Activated T-cell treated with anti-CD3 and anti-CD28 coated beads, Interleukin-2, amount 50 U/mL, for 4 hours (primary cell): Measurements from ENCODE around the gene NANOS1. TPM values are rescaled to one million over a fixed set of nuclear protein-coding genes. Genes with fewer than 3 reads are reported as not detected.
"Not testable (repeated sequence)": the region's sequence is repeated elsewhere in the genome, so short reads cannot be mapped to it uniquely, and the experiment has no call there.

Experiments
- ATAC-seq, 2 donors: fragments of 200-7000 bp; cut with Tn5 transposase; one replicate each; pipeline ENCODE4 v1.10.0; 2021
- DNase-seq: peaks from one replicate; pipeline ENCODE4 v3.0.0-alpha.2; 2020
- H3K27me3 Mint-ChIP-seq: one replicate; pipeline ENCODE4 v1.8.0; 2021; ENCODE audit warnings: low read depth, mixed read lengths
- H3K36me3 Mint-ChIP-seq: one replicate; pipeline ENCODE4 v1.8.0; 2022; ENCODE audit warnings: mixed read lengths; ENCODE audit not compliant: insufficient read depth
- H3K4me1 Mint-ChIP-seq: one replicate; pipeline ENCODE4 v1.8.0; 2021; ENCODE audit warnings: low read depth, mixed read lengths
- H3K4me3 Mint-ChIP-seq: one replicate; pipeline ENCODE4 v1.8.0; 2021; ENCODE audit warnings: mild to moderate bottlenecking, moderate library complexity, mixed read lengths
- H3K9me3 Mint-ChIP-seq: one replicate; pipeline ENCODE4 v1.8.0; 2021; ENCODE audit warnings: mixed read lengths
- total RNA-seq, 3 donors: library from RNA; stranded (reverse); gene quantifications; one replicate each; pipeline ENCODE4 v1.2.1, GENCODE V29; 2021

Gene NANOS1
- total RNA-seq, 3 donors from 2014 or later, result 0.08 to 0.15 (median 0.11) TPM

DNA sequence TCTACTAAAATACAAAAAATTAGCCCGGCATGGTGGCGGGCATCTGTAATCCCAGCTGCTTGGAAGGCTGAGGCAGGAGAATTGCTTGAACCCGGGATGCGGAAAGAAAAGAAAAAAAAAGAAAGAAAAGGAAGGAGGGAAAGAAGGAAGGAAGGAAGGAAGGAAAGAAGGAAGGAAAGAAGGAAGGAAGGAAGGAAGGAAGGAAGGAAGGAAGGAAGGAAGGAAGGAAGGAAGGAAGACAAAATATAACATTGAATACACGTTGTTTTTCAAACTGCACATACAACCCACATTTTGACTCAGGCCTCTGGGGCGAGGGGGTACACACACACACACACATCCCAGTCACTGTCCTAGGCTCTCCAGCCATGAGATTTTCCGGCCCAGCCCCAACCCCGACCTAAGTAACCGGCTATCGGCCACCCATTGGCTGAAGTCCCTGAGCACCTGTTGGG is 1.0 kb upstream of the NANOS1 start:
- not testable (repeated sequence) for ATAC-seq, DNase-seq, H3K27me3 Mint-ChIP-seq, H3K9me3 Mint-ChIP-seq, H3K36me3 Mint-ChIP-seq
- H3K4me3 Mint-ChIP-seq, result peak overlapping the region; percentile 74
- H3K4me1 Mint-ChIP-seq, result peaks cover 15% of the 10 kb centered on the region

GRCh38 chr10:119028900-119029612 is 458 bp upstream of the NANOS1 start:
- DNase-seq (peak; percentile 82), ATAC-seq (peak; percentile 71 to 77)
- Mint-ChIP-seq H3K27me3 (no peaks in the 10 kb centered on the region), H3K9me3 (no peaks in the 10 kb centered on the region), H3K36me3 (peaks cover 11% of the 10 kb centered on the region), H3K4me3 (peak overlapping the region; percentile 74), H3K4me1 (peaks cover 15% of the 10 kb centered on the region)

DNA sequence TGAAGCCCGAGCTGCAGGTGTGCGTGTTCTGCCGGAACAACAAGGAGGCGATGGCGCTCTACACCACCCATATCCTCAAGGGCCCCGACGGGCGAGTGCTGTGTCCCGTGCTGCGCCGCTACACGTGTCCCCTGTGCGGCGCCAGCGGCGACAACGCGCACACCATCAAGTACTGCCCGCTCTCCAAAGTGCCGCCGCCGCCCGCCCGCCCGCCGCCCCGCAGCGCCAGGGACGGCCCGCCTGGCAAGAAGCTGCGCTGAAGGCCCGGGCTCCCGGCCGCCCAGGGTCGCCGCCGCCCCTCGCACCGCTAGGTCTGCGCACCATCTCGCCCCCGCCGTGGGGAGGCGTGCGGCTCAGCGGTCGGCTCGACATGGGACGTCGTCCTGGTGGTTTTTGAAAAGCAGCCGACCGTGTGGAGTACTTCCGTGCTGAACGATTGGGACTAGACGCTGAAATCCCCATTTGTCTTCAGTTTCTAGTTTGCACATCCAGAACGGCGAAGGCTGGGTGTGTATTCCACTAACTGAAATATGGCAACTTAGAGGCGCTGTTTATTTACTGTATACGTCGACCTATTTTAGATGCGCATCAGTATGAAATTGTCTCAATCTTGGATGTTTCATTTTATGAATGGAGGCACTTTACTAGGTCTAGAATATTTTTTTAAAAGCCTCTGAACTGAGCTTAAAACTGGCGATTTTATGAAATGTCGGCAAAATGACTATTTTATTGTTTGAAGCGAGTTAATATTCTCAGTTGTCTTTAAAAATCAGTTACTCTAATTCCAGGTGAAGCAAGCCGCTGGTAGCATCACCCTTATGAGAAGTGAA is 1.1 kb downstream of the NANOS1 start:
- Mint-ChIP-seq H3K36me3 (peaks cover 19% of the 10 kb centered on the region), H3K4me3 (peak overlapping the region; percentile 64), H3K4me1 (peaks cover 17% of the 10 kb centered on the region), H3K27me3 (no peaks in the 10 kb centered on the region), H3K9me3 (no peaks in the 10 kb centered on the region)
- DNase-seq (peak; percentile 26), ATAC-seq (peak; percentile 56 to 61)

DNA sequence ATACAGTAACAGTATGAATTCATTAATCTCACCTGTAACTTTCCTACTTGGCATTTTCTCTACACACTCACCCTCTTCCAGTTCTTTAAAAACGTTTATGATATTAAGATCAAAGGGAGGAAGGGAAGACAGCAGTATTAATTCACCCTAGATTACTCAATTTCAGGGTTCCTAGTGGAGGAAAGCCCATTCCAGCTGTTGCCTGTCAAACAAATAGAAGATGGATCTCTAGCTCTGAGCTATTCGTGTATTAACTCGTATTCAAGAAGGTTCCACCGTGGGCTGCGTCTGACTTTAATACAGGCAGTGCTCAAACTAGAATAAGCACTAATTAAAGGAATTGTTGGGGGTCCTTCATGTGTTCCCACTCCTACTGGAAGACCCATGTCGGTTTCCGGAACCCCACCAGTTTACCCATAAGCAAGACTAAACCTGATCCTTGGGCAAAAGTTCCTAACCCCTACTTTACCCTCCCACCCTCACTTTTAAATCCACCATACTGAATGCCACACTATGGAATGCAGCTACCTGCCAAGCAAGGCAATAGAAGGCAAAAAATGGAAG is 2.1 kb downstream of the NANOS1 start:
- ATAC-seq (no peak), DNase-seq (no peak)
- Mint-ChIP-seq H3K9me3 (no peaks in the 10 kb centered on the region), H3K4me1 (peaks cover 17% of the 10 kb centered on the region), H3K27me3 (no peaks in the 10 kb centered on the region), H3K4me3 (no peak overlapping the region), H3K36me3 (peaks cover 21% of the 10 kb centered on the region)

DNA sequence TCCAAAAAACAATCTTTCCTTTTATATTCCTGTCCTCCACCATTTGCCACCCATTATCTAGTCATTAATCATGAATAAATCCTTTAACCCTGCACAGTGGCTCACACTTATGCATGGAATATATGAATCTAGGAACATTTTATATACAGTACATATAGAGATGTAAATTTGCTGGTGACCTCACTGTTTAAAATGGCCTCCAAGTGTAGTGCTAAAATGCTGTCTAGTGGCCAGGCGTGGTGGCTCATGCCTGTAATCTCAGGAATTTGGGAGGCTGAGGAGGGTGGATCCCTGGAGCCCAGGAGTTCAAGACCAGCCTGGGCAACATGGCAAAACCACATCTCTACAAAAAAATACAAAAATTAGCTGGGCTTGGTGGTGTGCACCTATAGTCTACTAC is 9.6 kb downstream of the NANOS1 start:
- peaks cover 11% of the 10 kb centered on the region for H3K4me1 Mint-ChIP-seq
- no peaks in the 10 kb centered on the region for H3K27me3 Mint-ChIP-seq
- H3K36me3 Mint-ChIP-seq, result peaks cover 50% of the 10 kb centered on the region
- H3K4me3 Mint-ChIP-seq, result no peak overlapping the region
- ATAC-seq (no peak), DNase-seq (no peak)
- no peaks in the 10 kb centered on the region for H3K9me3 Mint-ChIP-seq

GRCh38 chr10:119041326-119041725 is 11.8 kb downstream of the NANOS1 start:
- ATAC-seq (peak in 1 of 2 donors; percentile 14), DNase-seq (no peak)
- Mint-ChIP-seq H3K9me3 (no peaks in the 10 kb centered on the region), H3K36me3 (peaks cover 56% of the 10 kb centered on the region), H3K4me3 (no peak overlapping the region), H3K27me3 (no peaks in the 10 kb centered on the region), H3K4me1 (peaks cover 12% of the 10 kb centered on the region)

DNA sequence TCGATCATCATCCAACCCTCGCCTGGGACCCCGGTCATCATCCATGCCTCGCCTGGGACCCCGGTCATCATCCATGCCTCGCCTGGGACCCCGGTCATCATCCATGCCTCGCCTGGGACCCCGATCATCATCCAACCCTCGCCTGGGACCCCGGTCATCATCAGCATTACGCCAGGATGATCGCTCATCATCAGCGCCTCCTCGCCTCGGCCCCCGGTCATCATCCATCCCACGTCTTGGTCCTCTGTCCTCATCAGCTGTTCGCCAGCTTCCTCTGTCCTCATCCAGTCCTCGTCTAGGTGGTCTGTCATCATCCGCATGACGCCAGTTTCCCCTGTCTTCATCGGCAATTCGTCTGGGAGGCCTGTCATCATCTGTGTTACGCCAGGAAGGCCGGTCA is 12.7 kb downstream of the NANOS1 start:
- H3K36me3 Mint-ChIP-seq, result peaks cover 53% of the 10 kb centered on the region
- ATAC-seq, result no peak
- H3K4me3 Mint-ChIP-seq, result no peak overlapping the region
- H3K9me3 Mint-ChIP-seq, result no peaks in the 10 kb centered on the region
- H3K4me1 Mint-ChIP-seq, result peaks cover 12% of the 10 kb centered on the region
- H3K27me3 Mint-ChIP-seq, result no peaks in the 10 kb centered on the region
- no peak for DNase-seq

GRCh38 chr10:119045561-119045960 is 16.0 kb downstream of the NANOS1 start:
- no peaks in the 10 kb centered on the region for H3K27me3 Mint-ChIP-seq

GRCh38 chr10:119049361-119049760 is 19.8 kb downstream of the NANOS1 start:
- H3K4me3 Mint-ChIP-seq, result no peak overlapping the region
- H3K27me3 Mint-ChIP-seq, result no peaks in the 10 kb centered on the region
- ATAC-seq (no peak), DNase-seq (no peak)
- H3K36me3 Mint-ChIP-seq, result peaks cover 63% of the 10 kb centered on the region
- no peaks in the 10 kb centered on the region for H3K9me3 Mint-ChIP-seq
- peaks cover 13% of the 10 kb centered on the region for H3K4me1 Mint-ChIP-seq

More at GRCh38 chr10:119045561-119045960, 16.0 kb downstream of the NANOS1 start:
- DNase-seq (no peak), ATAC-seq (no peak)
- H3K4me1 Mint-ChIP-seq, result peaks cover 16% of the 10 kb centered on the region
- H3K9me3 Mint-ChIP-seq, result no peaks in the 10 kb centered on the region
- peaks cover 54% of the 10 kb centered on the region for H3K36me3 Mint-ChIP-seq
- H3K4me3 Mint-ChIP-seq, result no peak overlapping the region

- Mint-ChIP-seq H3K4me1 (peaks cover 13% of the 10 kb centered on the region), H3K4me3 (no peak overlapping the region), H3K36me3 (peaks cover 63% of the 10 kb centered on the region), H3K27me3 (no peaks in the 10 kb centered on the region), H3K9me3 (no peaks in the 10 kb centered on the region)
- DNase-seq, result no peak
- ATAC-seq, result no peak
Observed at GRCh38 chr10:119049777-119050176, 20.3 kb downstream of the NANOS1 start.

DNA sequence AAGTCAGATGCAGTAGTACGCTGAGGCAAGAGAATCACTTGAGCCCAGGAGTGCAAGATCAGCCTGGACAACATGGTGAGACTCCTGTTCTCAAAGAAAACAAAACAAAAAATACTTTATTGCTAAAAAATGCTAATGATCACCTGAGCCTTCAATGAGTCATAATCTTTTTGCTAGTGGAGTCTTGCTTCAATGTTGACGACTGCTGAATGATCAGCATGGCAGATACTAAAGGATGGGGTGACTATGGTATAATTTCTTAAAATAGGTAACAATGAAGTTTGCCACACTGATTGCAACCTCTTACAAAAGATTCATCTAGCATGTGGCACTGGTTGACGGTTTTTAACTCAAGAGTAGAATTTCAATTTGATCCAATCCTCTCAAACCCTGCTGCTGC is 22.3 kb downstream of the NANOS1 start:
- H3K9me3 Mint-ChIP-seq, result no peaks in the 10 kb centered on the region
- DNase-seq (no peak), ATAC-seq (no peak)
- no peak overlapping the region for H3K4me3 Mint-ChIP-seq
- H3K27me3 Mint-ChIP-seq, result no peaks in the 10 kb centered on the region
- peaks cover 10% of the 10 kb centered on the region for H3K4me1 Mint-ChIP-seq
- peaks cover 59% of the 10 kb centered on the region for H3K36me3 Mint-ChIP-seq

GRCh38 chr10:119055472-119055871 is 26.0 kb downstream of the NANOS1 start:
- no peaks in the 10 kb centered on the region for H3K27me3 Mint-ChIP-seq
- no peak for ATAC-seq
- H3K36me3 Mint-ChIP-seq, result peaks cover 66% of the 10 kb centered on the region
- DNase-seq, result no peak
- peaks cover 4% of the 10 kb centered on the region for H3K4me1 Mint-ChIP-seq
- no peaks in the 10 kb centered on the region for H3K9me3 Mint-ChIP-seq
- no peak overlapping the region for H3K4me3 Mint-ChIP-seq

GRCh38 chr10:119058010-119058409 is 28.5 kb downstream of the NANOS1 start:
- H3K27me3 Mint-ChIP-seq, result no peaks in the 10 kb centered on the region
- peaks cover 60% of the 10 kb centered on the region for H3K36me3 Mint-ChIP-seq
- no peak overlapping the region for H3K4me3 Mint-ChIP-seq
- peaks cover 11% of the 10 kb centered on the region for H3K4me1 Mint-ChIP-seq
- ATAC-seq (no peak), DNase-seq (no peak)
- H3K9me3 Mint-ChIP-seq, result no peaks in the 10 kb centered on the region

GRCh38 chr10:119059557-119059956 is 30.0 kb downstream of the NANOS1 start:
- Mint-ChIP-seq H3K4me3 (no peak overlapping the region), H3K36me3 (peaks cover 64% of the 10 kb centered on the region), H3K9me3 (no peaks in the 10 kb centered on the region), H3K27me3 (no peaks in the 10 kb centered on the region), H3K4me1 (peaks cover 13% of the 10 kb centered on the region)
- DNase-seq (no peak), ATAC-seq (no peak)
